ENCODE data around the gene ME3. TPM values are rescaled to one million over a fixed set of nuclear protein-coding genes. Genes with fewer than 3 reads are reported as not detected.
"Not testable (repeated sequence)": the region's sequence is repeated elsewhere in the genome, so short reads cannot be mapped to it uniquely, and the experiment has no call there.

ME3 gene
- total RNA-seq, 1 donor from 2014 or later = 28.5 TPM

DNA sequence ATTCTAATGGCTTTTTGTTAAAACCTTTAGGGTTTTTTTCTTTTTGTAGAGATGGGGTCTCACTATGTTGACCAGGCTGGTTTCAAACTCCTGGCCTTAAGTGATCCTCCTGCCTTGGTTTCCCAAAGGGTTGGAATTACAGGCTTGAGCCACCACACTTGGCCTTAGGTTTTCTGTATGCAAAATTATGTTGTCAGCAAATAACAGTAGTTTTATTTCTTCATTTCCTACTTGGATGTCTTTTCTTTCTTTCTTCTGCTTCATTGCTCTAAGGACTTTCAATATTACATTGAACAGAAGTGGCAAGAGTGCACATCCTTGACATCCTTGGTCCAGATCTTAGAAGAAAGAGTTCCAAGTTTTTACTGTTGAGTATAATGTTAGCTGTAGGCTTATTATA lies 245.0 kb downstream of the ME3 start:
- no peaks in the 10 kb centered on the region for H3K4me1 ChIP-seq
- H3K9me3 ChIP-seq = no peaks in the 10 kb centered on the region
- H3K27me3 ChIP-seq = no peaks in the 10 kb centered on the region
- no peak for DNase-seq (ENCODE audit: extremely low spot score in 2 of 2)
- intact Hi-C loops (cut with DNase I) = no loop called here
- no peak overlapping the region for H3K4me3 ChIP-seq
- H3K36me3 ChIP-seq = no peaks in the 10 kb centered on the region
- no peak overlapping the region for H3K27ac ChIP-seq
- TF ChIP-seq, protein P1, sequence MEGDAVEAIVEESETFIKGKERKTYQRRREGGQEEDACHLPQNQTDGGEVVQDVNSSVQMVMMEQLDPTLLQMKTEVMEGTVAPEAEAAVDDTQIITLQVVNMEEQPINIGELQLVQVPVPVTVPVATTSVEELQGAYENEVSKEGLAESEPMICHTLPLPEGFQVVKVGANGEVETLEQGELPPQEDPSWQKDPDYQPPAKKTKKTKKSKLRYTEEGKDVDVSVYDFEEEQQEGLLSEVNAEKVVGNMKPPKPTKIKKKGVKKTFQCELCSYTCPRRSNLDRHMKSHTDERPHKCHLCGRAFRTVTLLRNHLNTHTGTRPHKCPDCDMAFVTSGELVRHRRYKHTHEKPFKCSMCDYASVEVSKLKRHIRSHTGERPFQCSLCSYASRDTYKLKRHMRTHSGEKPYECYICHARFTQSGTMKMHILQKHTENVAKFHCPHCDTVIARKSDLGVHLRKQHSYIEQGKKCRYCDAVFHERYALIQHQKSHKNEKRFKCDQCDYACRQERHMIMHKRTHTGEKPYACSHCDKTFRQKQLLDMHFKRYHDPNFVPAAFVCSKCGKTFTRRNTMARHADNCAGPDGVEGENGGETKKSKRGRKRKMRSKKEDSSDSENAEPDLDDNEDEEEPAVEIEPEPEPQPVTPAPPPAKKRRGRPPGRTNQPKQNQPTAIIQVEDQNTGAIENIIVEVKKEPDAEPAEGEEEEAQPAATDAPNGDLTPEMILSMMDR (IDR thresholded peaks at IDR 0.05) = no peak
- TF ChIP-seq POLR2AphosphoS5 (IDR thresholded peaks at IDR 0.05; ENCODE audit: insufficient read depth in 1 of 2, low read depth in 1 of 2) (no peak), POLR2A (IDR thresholded peaks at IDR 0.05) (no peak)

DNA sequence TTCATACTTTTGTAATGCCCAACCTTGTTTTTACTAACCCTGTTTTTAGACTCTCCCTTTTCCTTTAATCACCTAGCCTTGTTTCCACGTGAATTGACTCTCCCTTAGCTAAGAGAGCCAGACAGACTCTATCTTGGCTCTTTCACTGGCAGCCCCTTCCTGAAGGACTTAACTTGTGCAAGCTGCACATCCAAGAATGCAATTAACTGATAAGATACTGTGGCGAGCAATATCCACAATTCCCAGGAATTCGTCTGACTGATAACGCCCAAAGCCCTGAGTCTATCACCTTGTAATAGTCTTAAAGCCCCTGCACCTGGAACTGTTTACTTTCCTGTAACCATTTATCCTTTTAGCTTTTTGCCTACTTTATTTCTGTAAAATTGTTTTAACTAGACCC lies 248.9 kb downstream of the ME3 start:
- H3K4me1 ChIP-seq; intact Hi-C loops (cut with DNase I); H3K27ac ChIP-seq; H3K4me3 ChIP-seq; H3K27me3 ChIP-seq; H3K9me3 ChIP-seq; H3K36me3 ChIP-seq; DNase-seq (ENCODE audit: extremely low spot score in 2 of 2): not testable (repeated sequence)

DNA sequence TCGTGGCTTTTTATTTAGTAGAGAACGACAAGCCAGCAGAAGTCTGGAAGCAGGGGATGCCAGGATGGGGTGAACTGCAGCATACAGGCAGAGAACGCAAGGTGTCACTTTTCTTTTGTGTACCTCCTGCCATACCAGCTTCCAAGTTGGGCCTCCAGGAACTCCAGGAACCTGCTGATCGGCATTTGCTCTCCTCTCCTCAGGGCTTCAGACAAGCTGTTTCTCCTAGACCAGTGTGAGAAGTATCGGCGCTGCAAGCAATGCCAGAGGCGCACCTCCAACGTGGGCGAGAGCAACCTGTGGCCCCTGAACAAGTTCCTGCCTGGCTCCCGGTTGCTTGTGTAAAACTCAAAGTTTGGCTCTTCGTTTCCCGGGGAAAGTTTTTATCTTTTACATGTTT lies 250.0 kb downstream of the ME3 start:
- no peak for DNase-seq (ENCODE audit: extremely low spot score in 2 of 2)
- Histone ChIP-seq H3K4me1 (no peaks in the 10 kb centered on the region), H3K27me3 (no peaks in the 10 kb centered on the region), H3K27ac (no peak overlapping the region), H3K4me3 (no peak overlapping the region), H3K36me3 (no peaks in the 10 kb centered on the region), H3K9me3 (no peaks in the 10 kb centered on the region)
- intact Hi-C loops (cut with DNase I) = no loop called here
- TF ChIP-seq POLR2A (IDR thresholded peaks at IDR 0.05) (no peak), POLR2AphosphoS5 (IDR thresholded peaks at IDR 0.05; ENCODE audit: insufficient read depth in 1 of 2, low read depth in 1 of 2) (no peak)
- TF ChIP-seq, protein P1 (IDR thresholded peaks at IDR 0.05) = no peak

DNA sequence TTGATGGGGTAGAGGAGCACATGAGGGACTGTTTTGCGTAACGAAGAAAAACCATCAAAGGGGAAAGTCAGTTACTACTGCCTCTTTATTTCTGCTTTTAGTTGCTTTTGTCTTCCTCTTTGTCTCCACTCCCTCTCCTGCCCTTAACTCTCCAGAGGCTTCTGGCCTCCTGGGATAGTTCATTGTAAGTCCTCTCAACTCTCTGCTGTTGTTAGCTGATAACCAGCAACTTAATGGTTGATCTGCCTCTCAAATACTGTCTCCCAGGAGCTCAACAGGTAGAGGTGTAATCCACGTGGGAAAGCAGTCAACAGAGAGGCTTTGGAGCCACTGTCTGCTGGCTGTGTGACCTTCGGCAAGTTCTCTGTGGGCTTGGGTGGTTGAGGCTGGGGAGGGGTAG lies 250.5 kb downstream of the ME3 start:
- intact Hi-C loops (cut with DNase I) = no loop called here
- no peaks in the 10 kb centered on the region for H3K36me3 ChIP-seq
- no peaks in the 10 kb centered on the region for H3K27me3 ChIP-seq
- no peak overlapping the region for H3K4me3 ChIP-seq
- H3K9me3 ChIP-seq = no peaks in the 10 kb centered on the region
- DNase-seq (ENCODE audit: extremely low spot score in 2 of 2) = no peak
- H3K4me1 ChIP-seq = no peaks in the 10 kb centered on the region
- TF ChIP-seq, protein P1 (IDR thresholded peaks at IDR 0.05) = no peak
- H3K27ac ChIP-seq = no peak overlapping the region

DNA sequence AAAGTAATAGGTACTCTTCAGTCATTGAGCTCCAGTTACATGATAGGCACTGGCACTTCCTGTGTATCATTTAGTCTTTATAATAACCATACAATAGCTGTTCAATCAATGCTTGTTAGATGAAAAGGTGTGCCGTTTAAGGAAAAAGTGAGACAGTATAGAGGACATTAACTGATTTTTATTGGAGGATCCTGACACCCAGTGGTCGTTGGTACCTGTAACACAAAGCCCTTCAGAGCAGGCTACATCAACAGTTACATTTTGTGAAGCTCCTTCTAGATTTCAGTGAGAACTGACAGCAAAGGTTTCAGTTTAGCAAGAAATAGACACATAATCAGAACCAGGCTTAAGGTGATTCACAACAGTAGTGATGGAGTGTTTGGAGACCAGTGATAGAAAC lies 253.5 kb downstream of the ME3 start:
- H3K27me3 ChIP-seq = no peaks in the 10 kb centered on the region
- no peaks in the 10 kb centered on the region for H3K9me3 ChIP-seq
- intact Hi-C loops (cut with DNase I) = no loop called here
- H3K36me3 ChIP-seq = no peaks in the 10 kb centered on the region
- no peak overlapping the region for H3K27ac ChIP-seq
- DNase-seq (ENCODE audit: extremely low spot score in 2 of 2) = no peak
- no peak overlapping the region for H3K4me3 ChIP-seq
- H3K4me1 ChIP-seq = no peaks in the 10 kb centered on the region
- TF ChIP-seq POLR2A (IDR thresholded peaks at IDR 0.05) (no peak), POLR2AphosphoS5 (IDR thresholded peaks at IDR 0.05; ENCODE audit: insufficient read depth in 1 of 2, low read depth in 1 of 2) (no peak)
- TF ChIP-seq, protein P1 (IDR thresholded peaks at IDR 0.05) = no peak

DNA sequence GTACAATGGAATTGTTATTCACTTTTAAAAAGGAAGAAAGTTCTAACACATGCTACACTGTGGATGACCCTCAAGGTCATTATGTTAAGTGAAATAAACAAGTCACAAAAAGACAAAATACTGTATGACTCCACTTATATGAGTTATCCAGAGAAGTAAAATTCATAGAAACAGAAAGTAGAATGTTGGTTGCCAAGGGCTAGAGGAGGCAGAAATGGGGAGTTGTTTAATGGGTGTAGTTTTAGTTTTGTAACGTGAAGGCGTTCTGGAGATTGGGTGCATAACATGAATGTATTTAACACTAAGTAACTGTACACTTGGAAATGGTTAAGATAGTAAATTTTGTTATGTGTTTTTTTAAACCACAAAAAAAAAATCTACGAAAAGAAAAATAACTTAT lies 253.9 kb downstream of the ME3 start:
- TF ChIP-seq, protein P1 (IDR thresholded peaks at IDR 0.05) = no peak
- TF ChIP-seq POLR2AphosphoS5 (IDR thresholded peaks at IDR 0.05; ENCODE audit: insufficient read depth in 1 of 2, low read depth in 1 of 2) = no peak
- no peak overlapping the region for H3K27ac ChIP-seq
- H3K27me3 ChIP-seq = no peaks in the 10 kb centered on the region
- intact Hi-C loops (cut with DNase I) = no loop called here
- DNase-seq (ENCODE audit: extremely low spot score in 2 of 2) = no peak
- no peaks in the 10 kb centered on the region for H3K9me3 ChIP-seq
- no peak overlapping the region for H3K4me3 ChIP-seq
- H3K36me3 ChIP-seq = no peaks in the 10 kb centered on the region
- H3K4me1 ChIP-seq = no peaks in the 10 kb centered on the region

Measured in vagina (tissue), 2 donors.